ENCODE measurements around the gene OR2B6.

OR2B6 gene

DNA sequence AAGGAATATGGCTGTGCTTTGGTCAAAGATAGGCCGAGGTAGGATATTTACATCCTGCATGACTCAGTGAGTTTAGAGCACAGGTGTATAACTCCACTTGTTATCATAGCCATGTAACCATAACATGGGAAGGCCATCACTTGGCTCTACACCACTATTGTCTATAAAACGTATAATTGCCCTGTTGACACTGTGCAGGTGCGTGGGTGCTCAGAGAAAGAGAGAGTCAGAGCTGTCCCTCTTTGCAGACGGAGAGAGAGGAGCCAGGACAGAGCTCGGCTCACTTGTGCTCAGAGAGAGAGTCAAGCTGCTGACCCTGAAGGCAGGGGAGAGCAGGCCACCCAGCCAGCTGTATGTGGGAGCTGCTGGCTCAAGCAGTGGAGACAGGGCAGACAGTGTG is 46.0 kb downstream of the OR2B6 start:
- H3K4me3 ChIP-seq (replicated peaks; ENCODE audit: low read depth, low read length), result no peak overlapping the region
- DNase-seq (ENCODE audit: low read depth), result no peak
- TF ChIP-seq CTCF (IDR thresholded peaks at IDR 0.05; ENCODE audit: low read length, missing control alignments), result no peak

- no peak for DNase-seq (ENCODE audit: low read depth)
- no peak overlapping the region for H3K4me3 ChIP-seq (replicated peaks; ENCODE audit: low read depth, low read length)
- TF ChIP-seq CTCF (IDR thresholded peaks at IDR 0.05; ENCODE audit: low read length, missing control alignments), result no peak
Measured at GRCh38 chr6:28003661-28004060, 46.6 kb downstream of the OR2B6 start.

DNA sequence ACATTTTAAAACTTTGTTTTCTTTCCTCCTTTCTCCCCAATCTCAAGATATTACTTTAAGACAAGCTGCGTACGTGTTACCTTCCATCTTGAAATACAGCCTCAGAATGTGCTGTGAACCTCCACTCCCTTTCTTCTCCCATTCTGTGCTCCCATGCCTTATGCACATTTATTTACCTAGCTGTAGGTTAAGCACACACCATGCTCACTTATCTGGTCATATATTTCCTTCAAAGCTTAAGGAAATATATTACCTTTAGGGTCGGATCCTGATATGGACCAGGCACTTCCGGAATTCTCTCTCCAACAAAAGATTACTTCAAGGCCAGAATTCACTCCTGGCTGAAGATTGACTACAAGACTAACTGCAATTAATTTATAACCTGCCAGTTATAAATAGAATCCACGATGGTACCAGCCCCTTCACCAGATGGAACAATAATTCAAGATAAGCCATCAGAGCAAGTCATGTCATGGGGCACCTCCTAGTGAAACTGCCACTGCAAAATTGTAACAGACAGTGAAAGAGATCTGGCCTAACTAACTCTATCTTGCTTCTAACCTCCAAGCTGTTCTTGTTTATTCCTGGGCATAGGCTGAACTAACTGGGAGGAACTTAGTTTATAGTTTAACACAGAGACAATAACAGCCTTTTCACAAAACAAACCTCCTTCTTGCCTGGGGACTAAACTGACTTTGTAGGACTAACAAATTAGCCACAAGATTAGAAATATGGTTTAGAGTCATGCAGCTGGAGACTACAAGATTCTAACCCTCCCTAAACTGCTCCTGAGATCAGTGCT is 47.5 kb downstream of the OR2B6 start:
- TF ChIP-seq CTCF (IDR thresholded peaks at IDR 0.05; ENCODE audit: low read length, missing control alignments), result no peak
- no peak for DNase-seq (ENCODE audit: low read depth)

GRCh38 chr6:28005152-28005890 is 48.3 kb downstream of the OR2B6 start:
- no peak for TF ChIP-seq CTCF (IDR thresholded peaks at IDR 0.05; ENCODE audit: low read length, missing control alignments)
- DNase-seq (ENCODE audit: low read depth), result no peak
- no peak overlapping the region for H3K4me3 ChIP-seq (replicated peaks; ENCODE audit: low read depth, low read length)

More for the DNA sequence above, 47.5 kb downstream of the OR2B6 start:
- H3K4me3 ChIP-seq (replicated peaks; ENCODE audit: low read depth, low read length), result no peak overlapping the region

DNA sequence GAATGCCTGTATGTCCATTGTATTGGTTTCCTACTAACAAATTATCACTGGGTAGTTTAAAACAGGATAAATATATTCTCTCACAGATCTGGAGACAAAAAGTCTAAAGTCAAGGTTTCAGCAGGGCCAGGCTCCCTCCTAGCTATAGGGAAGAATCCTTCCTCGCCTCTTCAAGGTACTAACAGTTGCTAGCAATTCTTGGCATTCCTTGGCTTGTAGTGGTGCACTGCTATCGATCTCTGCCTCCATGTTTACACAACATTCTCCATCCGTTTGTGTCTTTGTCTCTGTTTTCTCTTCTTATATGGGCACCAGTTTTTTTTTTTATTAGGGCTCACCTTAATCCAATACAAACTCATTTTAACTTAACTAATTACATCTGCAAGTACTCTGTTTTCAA is 48.9 kb downstream of the OR2B6 start:
- DNase-seq (ENCODE audit: low read depth), result no peak
- TF ChIP-seq CTCF (IDR thresholded peaks at IDR 0.05; ENCODE audit: low read length, missing control alignments), result no peak
- H3K4me3 ChIP-seq (replicated peaks; ENCODE audit: low read depth, low read length), result no peak overlapping the region

Measured in fibroblast of pulmonary artery (primary cell).